Gastroesophageal sphincter (tissue), 3 donors: ENCODE data around the gene PRDM16.

Source experiments
- EP300 ChIP-seq: sonication (generic); formaldehyde crosslinking; IDR thresholded peaks from one replicate; pipeline ENCODE4 v1.6.1; 2017; ENCODE audit warnings: antibody characterized with exemption, mild to moderate bottlenecking
- POLR2A ChIP-seq, 2 donors: fragments of 450-650 bp; IDR thresholded peaks; one replicate each; pipeline ENCODE4 v1.6.1; 2017; ENCODE audit warnings: antibody characterized with exemption in 2 of 2, mild to moderate bottlenecking in 2 of 2, moderate library complexity in 1 of 2
- POLR2AphosphoS5 ChIP-seq: sonication (generic); formaldehyde crosslinking; IDR thresholded peaks from one replicate; pipeline ENCODE4 v1.6.1; 2017; ENCODE audit warnings: antibody characterized with exemption
- TF ChIP-seq, protein P1 (sequence below), 4 experiments: fragments of 200-600 bp in 2 of 4; fragments of 450-650 bp in 2 of 4; sonication (generic) in 1 of 4; IDR thresholded peaks; one replicate each; pipeline ENCODE4 v1.5.1; 2017 to 2019; ENCODE audit warnings: antibody characterized with exemption in 4 of 4, mild to moderate bottlenecking in 2 of 4, moderate library complexity in 2 of 4

DNA sequence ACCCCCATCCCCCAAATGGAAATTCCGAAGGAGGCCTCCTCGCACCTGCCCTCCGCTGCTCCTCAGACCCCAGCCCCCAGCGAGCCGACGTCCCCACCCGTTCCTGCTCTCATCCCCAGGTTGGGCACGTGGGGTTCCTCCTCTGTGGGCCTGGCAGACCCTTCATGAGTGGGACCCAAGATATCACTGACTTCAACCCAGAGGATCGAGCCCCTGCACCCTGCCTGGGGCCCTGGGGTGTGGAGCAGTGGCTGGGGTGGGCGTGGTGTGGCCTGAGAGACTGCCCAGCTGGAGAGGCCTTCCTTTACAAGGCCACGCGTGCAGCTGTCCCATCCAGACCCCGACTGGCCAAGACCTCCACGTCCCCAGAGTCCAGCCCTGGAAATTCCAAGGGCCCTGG is 367.9 kb downstream of the PRDM16 start:
- TF ChIP-seq POLR2AphosphoS5: no peak
- TF ChIP-seq, protein P1, sequence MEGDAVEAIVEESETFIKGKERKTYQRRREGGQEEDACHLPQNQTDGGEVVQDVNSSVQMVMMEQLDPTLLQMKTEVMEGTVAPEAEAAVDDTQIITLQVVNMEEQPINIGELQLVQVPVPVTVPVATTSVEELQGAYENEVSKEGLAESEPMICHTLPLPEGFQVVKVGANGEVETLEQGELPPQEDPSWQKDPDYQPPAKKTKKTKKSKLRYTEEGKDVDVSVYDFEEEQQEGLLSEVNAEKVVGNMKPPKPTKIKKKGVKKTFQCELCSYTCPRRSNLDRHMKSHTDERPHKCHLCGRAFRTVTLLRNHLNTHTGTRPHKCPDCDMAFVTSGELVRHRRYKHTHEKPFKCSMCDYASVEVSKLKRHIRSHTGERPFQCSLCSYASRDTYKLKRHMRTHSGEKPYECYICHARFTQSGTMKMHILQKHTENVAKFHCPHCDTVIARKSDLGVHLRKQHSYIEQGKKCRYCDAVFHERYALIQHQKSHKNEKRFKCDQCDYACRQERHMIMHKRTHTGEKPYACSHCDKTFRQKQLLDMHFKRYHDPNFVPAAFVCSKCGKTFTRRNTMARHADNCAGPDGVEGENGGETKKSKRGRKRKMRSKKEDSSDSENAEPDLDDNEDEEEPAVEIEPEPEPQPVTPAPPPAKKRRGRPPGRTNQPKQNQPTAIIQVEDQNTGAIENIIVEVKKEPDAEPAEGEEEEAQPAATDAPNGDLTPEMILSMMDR (IDR thresholded peaks at IDR 0.05): no peak
- TF ChIP-seq EP300: no peak
- no peak for TF ChIP-seq POLR2A (IDR thresholded peaks at IDR 0.05)
